Hematopoietic multipotent progenitor cell treated with erythropoietin and hydrocortisone succinate and interleukin-3 and kit ligand, for 6 days (in vitro differentiated cells): ENCODE data around the gene TRAM2.
A peak's percentile ranks its signal among the peaks of the same experiment; 100 is the strongest.

Source experiments
- DNase-seq: peaks from one replicate; pipeline ENCODE4 v3.0.0-alpha.2; 2015

The TRAM2 gene

GRCh38 chr6:52505726-52506409 is 71.0 kb downstream of the TRAM2 start:
- no peak for DNase-seq

GRCh38 chr6:52504782-52505136 is 72.1 kb downstream of the TRAM2 start:
- peak; percentile 86 for DNase-seq

GRCh38 chr6:52503851-52504781 is 72.7 kb downstream of the TRAM2 start:
- DNase-seq, result peak; percentile 98

DNA sequence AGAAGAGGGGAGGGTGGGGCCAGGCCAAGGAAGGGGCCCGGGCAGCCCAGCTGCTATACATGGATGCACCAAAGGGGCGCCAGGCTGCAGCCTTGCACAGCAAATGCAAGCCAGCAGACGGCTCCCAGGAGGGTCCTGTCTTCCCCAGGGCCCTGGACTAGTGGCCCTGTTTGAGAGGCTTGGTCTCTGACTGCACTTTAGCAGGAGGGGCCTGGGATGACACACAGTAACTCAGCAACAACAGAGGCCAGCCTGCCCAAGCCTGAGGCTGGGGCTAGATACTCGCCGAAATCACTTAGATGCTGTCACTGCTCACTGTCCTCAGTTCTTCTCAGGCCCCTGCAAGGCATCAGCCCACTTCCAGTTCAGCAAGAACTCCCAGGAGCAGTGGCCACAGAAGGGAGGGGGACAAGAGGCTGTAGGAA is 73.5 kb downstream of the TRAM2 start:
- DNase-seq, result peak; percentile 26

GRCh38 chr6:52502306-52503029 is 74.4 kb downstream of the TRAM2 start:
- no peak for DNase-seq

- no peak for DNase-seq
Observed at GRCh38 chr6:52500238-52501129, 76.4 kb downstream of the TRAM2 start.

DNA sequence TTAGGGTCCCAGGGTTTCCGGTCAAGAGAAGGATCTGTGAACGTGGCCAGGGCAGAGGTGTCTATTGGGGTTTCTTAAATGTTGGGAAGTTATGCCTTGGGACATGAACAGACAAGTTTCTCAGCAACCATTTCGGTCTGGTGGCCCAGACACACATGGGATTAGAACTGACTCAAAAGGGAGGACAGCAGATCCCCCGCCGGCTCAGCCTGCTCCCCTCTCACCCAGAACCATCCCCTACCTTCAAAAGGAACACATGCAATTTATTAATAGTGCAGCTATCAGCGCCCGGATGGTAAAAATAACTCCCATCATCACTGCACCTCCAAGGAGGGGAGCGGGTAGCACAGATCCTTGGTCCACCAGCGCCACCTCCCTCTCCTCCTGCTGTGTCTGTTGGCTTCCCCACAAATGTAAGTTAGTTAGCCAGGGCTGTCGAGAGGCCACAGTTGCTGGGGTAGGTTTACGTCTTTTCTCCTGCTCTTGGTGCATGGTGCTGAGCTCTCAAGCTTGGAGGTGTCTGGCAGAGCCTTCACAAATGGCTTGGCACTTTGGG is 77.1 kb downstream of the TRAM2 start:
- no peak for DNase-seq

- DNase-seq, result no peak
Observed at GRCh38 chr6:52499026-52499425, 77.8 kb downstream of the TRAM2 start.

- no peak for DNase-seq
Observed at GRCh38 chr6:52498538-52499017, 78.3 kb downstream of the TRAM2 start.

GRCh38 chr6:52497652-52498408 is 79.0 kb downstream of the TRAM2 start:
- DNase-seq, result no peak

DNA sequence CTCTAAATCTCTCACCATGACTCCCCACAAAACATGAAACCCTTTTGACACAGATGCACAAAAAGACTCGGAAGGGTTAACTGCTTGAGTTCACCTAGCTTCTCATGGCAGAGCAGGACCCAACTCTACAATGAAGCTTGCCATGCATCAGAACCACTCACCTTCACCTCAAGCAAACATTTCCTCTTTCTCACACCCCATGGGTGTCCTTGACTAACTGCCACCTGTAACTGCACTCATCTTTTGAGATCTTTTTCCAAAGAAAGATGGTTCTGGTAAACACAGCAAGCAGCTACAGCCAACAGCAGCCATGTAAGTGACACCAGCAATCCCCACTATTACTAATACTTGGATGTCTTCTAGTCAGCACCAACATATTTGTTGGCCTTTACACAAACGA is 80.2 kb downstream of the TRAM2 start:
- DNase-seq, result no peak

DNA sequence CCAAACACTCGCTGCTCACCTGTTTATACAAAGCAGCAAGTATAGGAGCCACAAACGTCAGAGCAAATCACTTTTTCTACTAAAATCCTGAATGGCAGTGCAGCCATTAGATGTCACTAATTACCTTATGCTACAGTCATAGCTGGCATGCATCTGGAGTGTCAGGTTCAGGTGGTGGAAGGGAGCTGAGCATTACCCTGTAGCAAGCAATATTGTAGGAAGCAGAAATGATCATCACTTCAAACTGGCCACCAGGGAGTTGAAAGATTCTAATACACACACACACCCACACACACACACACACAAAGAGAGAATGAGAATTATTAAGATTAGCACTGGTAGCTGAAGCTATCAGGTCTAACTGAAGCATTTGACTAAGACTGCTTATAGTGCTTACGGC is 80.9 kb downstream of the TRAM2 start:
- no peak for DNase-seq

- no peak for DNase-seq
Observed at GRCh38 chr6:52494298-52495072, 82.4 kb downstream of the TRAM2 start.

- DNase-seq, result no peak
Observed at GRCh38 chr6:52493669-52494068, 83.2 kb downstream of the TRAM2 start.

GRCh38 chr6:52491203-52492069 is 85.4 kb downstream of the TRAM2 start:
- no peak for DNase-seq

DNA sequence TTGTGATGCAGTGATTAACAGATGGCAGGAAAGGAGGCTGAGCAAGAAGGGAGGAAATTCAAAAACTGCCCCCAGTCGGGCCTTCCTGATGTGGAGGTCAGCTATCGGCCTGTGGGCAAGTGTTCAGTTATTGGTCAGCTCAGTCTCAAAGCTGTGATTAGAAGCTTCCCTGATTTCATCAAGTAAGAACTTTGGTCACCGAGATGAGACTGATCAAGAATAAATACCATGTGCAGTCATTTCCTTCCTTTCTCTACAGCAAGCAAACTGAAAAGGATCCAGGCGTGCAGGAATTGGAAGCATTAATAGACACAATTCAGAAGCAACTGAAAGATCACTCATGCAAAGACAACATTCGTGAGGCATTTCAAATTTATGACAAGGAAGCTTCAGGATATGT is 87.0 kb downstream of the TRAM2 start:
- no peak for DNase-seq

GRCh38 chr6:52483671-52484003 is 93.2 kb downstream of the TRAM2 start:
- no peak for DNase-seq

GRCh38 chr6:52482903-52483670 is 93.8 kb downstream of the TRAM2 start:
- peak; percentile 74 for DNase-seq

DNA sequence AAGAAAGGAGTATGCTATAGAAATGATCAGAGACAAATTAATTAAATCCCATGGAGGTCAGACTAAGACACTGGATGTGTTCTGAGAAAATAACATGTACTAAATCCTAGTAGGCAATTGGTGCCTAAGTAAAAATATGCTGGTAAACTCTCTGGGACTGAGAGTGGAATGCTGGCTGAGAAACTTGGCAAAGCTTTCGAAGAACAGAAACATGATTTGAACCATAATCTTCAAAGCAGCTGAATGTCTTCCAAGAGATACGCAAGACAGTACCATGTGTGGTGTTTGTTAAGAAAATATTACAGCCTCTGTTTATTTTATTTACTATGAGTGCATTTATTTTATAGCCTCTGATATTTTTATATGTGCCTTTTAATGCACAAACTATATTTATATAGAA is 101.6 kb downstream of the TRAM2 start:
- DNase-seq, result no peak
